ENCODE data around the gene CNOT1. TPM values are rescaled to one million over a fixed set of nuclear protein-coding genes. Genes with fewer than 3 reads are reported as not detected.
"Not testable (repeated sequence)": the region's sequence is repeated elsewhere in the genome, so short reads cannot be mapped to it uniquely, and the experiment has no call there.

Gene CNOT1
- polyA plus RNA-seq (ENCODE audit: insufficient read length in 10 of 10), result 100 to 1,000 TPM in 2 of 10 donors, 10 to 100 TPM in 8; 77.5 to 111 (median 90.8) TPM
- long read RNA-seq, donor 1, result 0 reads
- long read RNA-seq, donor 2, partial matches to known transcripts, result 0 of 3 reads
- long read RNA-seq, donor 2, other reads (novel, unspliced or antisense), result 0 of 3 reads
- long read RNA-seq, donor 3, result 0 reads
- long read RNA-seq, donor 4, partial matches to known transcripts, result 0 of 3 reads
- long read RNA-seq, donor 4, other reads (novel, unspliced or antisense), result 0 of 3 reads
- long read RNA-seq, donor 5, transcript CNOT1-221 (4 exons, 493 nt), result major isoform, 8 of 15 reads
- long read RNA-seq, donor 5, partial matches to known transcripts, result 5 of 15 reads
- long read RNA-seq, donor 5, other reads (novel, unspliced or antisense), result 0 of 15 reads
- long read RNA-seq, donor 6, partial matches to known transcripts, result 0 of 4 reads
- long read RNA-seq, donor 6, other reads (novel, unspliced or antisense), result 0 of 4 reads
- long read RNA-seq, donor 7, transcript CNOT1-221 (4 exons, 493 nt), result major isoform, 5 of 10 reads
- long read RNA-seq, donor 7, partial matches to known transcripts, result 5 of 10 reads
- long read RNA-seq, donor 7, other reads (novel, unspliced or antisense), result 0 of 10 reads
- long read RNA-seq, donor 8, result 0 reads
- long read RNA-seq, donor 9, result 0 reads

DNA sequence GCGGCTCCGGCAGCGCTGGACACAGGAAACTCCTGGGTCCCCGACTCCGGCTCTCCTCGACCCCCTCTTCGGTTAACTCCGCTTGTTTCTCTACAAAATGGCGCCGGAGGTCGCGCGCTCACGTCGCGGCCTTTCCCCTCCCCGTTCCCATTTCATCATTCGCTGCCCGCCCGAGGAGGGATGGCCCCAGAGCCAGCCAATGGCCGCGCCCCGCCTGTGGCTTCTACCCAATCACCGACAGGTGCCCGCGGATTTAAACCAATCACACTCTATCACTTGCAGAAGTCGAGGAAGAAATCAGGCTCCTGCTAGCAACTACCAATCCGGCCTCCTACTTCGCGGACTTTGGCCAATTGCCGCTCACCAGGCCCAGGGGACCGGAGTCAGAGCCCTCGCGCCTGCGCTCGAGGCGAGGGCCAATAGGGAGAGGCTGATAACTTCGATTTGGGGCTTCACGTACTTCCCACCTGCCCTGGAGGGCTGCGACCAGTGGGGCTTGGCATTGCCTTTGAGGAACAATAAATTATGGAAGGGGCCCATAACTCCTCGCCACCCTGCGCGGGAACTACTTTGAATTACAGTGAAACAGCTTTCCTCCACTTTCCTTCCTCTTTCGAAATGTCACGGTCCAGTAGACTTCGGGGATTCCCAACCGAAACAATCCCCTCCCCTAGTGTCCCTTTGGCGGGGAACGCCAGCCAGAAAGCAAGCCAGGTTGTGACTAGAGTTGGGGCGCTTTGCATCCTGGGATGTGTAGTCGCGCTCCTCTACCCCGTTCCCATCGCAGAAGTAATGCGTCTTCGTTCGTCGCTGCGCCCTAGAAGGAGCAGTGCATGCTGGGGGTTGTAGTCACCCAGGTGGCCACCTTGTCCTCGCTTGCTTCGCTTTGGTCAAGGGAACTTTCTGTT lies at the start of gene CNOT1:
Gene CNOT1, minus strand, starts transcription at position 94 of the 908 bp plus-strand sequence. CDS start 30,489 bp downstream, outside the sequence.
- DNase-seq, result peak; percentile 100

DNA sequence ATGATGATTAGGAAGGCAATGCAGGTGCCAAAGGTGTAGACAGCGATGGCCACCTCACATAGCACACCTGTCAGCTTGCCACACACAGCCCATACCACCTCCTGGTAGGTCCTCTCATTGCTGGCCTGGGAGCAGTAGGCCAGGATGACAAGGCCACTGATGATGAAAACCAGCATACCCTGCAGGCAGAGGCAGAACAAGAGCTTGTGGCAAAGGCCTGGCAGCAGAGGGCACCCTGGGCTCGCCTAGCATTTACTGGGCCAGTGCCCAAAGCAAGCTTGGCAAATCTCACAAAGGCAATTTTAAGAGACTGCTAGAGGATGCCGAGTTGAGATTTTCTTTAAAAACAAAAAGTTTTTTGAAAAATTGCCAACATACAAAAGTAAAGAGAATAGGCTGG lies 49.1 kb upstream of the CNOT1 start:
- DNase-seq, result no peak

DNA sequence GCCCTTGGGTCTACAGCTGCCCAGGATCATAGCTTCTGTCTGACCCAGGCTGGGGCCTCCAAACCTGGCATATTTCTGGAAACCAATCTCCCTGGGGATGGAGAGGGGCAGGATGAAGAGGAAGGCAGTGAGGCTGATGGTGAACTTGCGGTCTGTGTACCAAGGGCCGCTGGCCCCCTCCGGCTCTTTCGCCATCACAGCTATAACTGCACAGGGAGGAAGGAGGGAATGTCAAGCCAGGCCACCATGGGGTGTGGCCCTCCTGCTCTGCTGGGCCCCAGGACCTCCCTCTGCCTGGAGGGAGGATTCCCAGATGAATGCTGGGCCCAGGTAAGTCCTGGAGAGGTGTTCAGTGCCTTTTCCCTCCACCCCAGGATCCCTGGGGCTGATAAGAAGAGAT lies 48.6 kb upstream of the CNOT1 start:
- no peak for DNase-seq

DNA sequence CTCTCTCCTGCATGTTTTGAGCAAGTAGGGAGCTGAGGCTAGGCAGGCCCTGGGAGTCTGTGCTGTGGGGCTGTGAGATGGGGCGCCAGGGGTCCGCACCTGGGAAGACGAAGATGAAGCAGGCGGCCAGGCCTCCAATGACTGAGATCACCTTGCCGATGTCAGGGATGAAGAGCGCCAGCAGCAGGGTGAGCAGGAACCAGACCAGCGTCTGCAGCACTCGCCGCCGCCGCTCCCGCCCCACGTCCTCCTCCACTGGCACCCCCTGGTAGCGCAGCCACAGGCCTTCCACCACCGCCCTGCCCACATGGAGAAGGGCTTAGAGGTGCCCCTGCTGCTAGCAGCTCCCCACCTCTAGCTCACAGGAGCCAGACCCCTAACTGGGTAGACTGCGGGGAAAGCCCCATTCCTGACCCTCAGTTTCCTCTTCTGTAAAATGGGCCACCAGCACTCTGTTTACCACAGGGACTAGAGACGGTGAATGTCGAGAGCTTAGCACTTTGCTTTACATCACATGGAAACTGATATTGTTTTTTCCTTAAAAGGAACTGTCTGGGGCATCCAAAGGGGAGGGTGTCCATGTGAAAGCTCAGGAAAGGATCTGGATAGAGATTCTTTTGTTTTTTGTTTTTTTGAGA lies 41.4 kb upstream of the CNOT1 start:
- no peak for DNase-seq

DNA sequence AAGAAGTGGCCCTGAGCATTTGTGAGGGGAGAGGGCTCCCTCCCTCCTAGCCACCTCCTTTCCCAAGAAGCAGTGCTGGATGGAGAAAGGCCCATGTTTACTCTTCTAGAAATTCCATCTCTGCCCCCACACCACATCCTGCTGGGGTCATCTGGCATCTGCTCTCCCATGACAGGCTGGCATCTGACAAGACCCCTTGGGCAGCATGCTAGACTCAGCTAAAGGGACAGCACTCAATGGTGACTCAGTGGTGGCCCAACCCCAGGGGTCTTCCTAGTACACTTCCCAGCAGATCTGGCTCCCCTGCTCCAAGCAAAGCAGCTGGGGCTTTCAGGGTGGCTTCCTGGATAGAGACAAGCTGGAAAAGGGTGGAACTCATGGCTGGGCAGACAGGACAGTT lies 40.6 kb upstream of the CNOT1 start:
- no peak for DNase-seq

DNA sequence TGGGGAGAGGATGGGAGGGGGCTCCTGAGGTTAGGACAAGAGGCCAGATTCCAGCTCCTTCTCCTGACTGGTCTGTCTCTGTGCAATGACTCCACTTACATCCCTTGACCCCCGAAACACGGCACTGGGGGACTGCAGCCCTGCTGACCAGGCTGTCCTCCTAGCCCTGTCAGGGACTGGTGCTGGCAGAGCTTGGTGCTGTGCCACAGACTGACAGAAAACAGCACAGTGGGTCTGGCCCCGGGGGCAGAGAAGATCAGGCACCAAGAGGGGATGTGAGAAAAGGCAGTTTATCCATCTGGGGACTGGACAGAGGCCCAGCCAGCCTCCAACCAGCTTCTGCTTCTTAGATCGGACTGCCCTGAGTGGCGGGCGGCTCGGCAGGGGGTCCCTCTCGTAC lies 35.6 kb upstream of the CNOT1 start:
- no peak for DNase-seq

DNA sequence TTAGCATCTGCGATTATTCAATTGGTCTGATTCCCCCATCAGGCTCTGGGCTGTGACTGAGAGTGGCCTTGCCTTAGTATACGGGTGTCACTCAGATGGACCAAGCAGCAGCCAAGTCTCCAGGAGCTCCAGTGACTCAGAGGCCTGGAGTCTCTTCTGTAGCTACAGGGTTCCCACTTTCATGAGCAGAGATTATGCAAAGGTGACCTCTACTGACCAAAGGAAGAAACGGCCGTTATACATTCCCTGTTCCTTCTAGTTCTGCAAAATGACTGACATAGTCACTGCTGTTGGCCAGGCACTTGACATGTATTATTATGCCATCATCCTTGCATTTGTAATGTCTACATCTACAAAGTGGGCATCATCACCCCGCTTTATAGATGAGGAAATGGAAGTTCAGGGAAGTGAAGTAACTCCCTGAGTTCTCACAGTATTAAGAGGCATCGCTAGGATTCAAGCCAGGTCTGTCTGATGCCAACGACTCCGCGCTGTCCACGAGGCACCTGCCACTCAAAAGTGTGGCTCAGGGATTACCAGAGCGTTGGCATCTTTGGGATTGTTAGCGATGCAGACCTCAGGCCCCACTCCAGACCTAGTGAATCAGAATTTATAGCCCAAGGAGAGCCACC lies 31.7 kb upstream of the CNOT1 start:
- peak; percentile 69 to 81 (median 69) for DNase-seq

DNA sequence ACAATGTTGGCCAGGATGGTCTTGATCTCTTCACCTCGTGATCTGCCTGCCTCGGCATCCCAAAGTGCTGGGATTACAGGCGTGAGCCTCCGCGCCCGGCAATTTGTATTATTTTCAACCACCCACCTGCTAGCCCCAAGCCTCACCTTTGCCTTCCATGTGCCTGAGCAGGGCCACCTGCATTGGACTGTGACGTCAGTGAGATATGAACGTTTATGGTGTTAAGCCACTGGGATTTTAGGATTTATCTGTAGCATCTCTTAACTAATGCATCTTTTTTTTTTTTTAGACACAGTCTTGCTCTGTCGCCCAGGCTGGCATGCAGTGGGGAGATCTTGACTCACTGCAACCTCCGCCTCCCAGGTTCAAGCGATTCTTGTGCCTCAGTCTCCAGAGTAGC lies 30.3 kb upstream of the CNOT1 start:
- not testable (repeated sequence) for DNase-seq

DNA sequence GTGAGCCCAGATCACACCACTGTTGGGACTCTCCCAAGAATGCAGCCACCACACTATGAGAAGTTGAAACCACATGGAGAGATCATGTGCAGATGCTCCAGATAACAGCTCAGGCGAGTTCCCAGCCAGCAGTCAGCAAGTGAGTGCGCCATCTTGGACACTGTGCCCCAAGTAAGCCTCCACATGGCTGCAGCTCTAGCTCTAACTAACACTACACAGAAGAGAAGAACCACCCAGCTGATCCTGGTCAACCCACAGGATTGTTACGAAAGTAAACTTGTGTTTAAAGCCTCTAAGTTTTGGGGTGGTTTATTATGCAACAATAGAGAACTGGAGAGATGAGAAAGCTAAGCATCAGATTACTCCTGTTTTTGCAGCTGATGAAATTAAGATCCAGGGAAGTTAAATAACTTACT lies 29.2 kb upstream of the CNOT1 start:
- DNase-seq, result no peak

DNA sequence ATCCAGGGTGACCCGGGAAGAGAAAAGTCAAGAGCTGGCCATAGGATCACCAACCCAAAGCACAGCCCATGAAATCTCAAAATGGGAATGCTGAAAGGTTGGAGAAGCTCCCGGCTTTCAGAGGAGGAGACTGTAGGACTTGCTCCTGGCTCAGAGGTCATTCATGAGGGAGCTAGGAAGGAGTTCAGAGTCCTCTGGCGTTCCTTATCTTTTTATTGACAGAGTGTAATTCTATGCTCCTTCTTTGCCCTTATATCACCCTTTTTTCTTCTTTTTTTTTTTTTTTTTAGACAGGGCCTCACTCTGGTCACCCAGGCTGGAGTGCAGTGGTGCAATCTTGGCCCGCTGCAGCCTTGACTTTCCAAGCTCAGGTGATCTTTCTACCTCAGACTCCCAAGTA lies 27.3 kb upstream of the CNOT1 start:
- no peak for DNase-seq

DNA sequence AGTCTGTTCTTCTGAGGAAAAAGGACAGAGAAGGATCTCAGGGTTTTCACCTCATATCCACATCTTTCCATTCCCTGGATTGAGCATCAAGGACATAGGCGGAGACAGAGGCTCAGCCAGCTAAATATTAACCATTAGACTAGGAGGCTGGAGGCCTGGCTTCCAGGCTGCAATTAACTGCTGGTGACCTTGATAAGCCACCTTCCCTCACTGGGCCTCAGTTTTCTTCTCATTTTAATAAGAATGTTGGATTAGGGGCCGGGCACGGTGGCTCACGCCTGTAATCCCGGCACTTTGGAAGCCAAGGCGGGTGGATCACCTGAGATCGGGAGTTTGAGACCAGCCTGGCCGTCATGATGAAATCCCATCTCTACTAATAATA lies 25.6 kb upstream of the CNOT1 start:
- no peak for DNase-seq

DNA sequence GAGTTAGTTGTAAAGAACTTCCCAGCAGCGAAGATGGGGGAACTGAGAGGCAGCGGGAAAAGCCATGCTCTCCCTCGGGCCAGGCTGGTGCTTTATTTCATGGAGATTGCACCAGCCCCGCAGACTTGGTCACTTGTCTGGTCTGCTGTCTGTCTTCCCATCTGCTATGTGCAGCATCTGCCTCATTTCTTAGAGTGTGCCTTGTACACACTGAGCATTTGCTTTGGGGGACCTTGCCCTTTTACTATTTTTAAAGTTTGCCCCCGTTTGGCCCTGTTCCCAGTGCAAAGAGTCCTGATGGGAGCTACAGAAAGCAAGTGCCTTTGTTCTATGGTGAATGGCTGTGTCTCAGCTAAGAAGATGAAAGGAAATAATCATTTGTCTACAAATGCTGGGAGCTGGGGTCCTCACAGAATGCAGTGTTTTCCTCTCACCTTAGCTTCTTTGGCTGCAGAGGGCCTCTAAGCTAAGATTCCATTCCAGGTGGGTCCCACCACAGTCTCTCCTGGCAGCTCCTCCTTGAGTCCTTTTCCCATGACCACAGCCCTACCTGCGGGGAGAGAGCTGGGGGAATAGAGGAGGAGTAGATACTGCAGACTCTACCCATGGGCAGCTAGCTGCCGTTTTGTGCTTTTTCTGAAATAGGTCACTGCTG lies 25.1 kb upstream of the CNOT1 start:
- DNase-seq, result no peak

DNA sequence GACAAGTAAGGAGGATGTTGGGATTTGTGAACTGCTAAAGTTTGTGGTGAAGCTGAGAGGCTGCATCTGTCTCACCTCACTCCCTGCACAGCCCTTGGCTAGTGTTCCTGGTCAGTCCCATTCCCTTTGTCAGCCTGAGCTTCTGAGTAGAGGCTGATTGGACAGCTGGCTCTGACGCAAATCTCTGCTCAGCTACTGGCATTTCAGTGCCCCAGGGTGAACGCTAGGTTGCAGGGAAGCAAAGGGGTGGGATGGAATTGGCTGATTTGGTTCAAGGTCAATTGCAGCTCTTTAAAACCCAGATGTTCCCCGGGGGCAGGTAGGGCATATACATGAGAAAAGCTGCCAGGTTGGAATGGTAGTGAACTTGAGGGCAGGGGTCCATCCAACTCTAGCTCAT lies 23.1 kb upstream of the CNOT1 start:
- no peak for DNase-seq

DNA sequence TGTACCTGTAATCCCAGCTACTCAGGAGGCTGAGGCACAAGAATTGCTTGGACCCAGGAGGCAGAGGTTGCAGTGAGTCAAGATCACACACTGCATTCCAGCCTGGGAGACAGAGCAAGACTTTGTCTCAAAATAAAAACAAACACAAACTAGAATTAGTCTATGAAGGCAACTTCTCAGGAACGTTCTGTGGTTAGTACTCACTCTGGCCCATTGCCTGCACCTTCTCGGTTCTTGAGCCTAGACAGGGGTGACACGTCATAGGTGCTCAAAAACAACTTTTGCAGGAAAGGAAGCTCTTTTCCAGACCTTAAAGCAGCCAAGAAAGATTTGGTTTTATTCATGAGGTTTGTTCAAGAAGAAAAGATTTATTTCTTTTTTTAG lies 22.3 kb upstream of the CNOT1 start:
- no peak for DNase-seq

DNA sequence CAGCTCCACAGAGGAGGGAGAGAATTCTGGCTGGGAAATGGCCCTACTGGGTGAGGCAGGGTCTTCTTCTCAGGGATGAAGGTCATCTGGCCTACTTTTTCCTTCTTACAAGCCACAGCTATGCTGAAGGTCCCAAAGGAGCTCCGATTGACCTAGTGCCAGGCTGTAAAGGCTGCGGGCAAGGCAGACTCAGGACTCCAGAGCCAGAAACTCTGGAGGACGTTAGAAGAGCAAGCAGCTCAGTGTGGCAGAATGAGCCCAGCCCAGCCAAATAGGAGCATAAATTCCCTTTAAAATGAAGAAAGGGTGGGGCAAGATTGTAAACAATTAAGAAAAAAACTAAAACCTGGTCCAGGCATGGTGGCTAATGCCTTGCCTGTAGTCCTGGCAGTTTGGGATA lies 20.1 kb upstream of the CNOT1 start:
- DNase-seq, result no peak

DNA sequence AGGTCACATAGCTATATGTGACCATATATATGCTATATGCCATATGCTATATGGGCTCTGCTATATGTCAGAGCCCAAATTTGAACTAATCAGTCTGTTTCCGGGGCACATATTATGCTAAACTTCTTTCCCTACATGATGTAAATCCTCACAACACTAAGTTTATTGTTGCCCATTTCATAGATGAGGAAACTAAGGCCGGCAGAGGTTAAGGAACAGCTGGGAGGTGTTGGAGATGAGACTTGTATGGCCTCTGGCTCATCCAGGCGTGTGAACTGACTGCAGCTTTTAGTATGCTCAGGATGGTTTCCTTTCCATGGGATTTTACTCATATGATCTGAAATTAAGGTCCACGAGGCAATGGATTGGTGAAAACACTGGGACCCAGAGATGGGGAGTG lies 17.5 kb upstream of the CNOT1 start:
- no peak for DNase-seq

DNA sequence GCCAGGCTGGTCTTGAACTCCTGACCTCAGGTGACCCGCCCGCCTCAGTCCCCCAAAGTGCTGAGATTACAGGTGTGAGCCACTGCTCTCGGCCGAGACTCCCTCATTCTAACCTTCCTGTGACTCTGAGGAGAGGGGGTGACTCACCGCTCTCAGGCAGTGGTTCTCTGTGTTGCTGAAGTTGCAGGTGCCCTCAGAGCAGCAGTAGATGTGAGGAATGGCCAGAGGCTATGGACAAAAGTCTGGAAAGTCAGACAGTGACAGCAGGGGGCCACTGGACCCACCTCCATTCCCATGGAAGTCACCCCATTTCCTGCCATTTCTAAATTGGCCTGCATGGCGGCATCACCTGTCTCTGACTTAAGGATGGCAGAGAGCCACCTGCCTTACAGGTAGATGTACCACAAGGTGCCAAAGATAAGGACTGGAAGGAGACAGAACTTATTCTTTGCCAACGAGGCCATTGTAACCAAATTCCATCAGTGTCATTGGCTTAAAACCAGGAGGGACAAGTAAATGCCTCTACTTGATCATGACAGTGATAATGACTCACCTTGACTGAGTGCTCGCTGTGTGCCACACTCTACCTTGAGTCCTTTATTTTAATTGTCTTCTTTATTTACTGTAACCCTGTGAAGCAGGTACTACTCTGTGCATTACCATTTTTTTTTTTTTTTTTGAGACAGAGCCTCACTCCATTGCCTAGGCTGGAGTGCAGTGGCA lies 15.3 kb upstream of the CNOT1 start:
- DNase-seq, result no peak

DNA sequence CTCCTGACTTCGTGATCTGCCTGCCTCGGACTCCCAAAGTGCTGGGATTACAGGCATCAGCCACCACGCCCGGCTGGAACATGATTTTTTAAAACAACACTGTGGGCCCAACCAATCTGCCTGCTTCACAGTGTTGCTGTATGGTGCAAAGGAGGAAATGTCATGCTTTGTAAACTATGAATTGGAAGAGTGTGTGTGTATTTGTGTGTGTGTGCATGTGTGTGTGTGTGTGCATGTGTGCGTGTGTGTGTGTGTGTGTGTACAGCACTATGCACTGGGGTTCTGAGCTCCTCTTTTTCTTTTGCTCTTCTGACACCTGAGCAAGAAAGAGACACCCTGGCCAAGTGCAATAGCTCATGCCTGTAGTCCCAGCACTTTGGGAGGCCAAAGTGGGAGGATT lies 14.5 kb upstream of the CNOT1 start:
- DNase-seq, result no peak

DNA sequence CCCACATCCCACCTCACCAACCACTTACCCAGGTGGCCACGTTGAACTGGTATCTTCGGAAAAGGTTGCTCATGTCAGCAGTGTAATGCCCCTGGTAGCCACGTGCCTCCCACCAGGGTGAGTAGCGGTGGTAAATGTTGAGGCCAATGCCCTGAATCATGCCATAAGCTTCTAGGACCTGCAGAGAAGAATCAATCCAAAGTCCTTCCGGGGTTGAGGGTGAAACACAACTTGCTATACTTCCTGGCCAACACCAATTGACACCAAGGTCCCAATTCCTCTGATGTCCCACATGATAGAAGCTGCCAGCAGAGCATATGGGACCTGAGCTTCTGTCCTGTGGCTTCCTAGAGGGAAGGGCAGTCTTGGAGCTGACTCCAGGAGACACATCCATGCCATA lies 11.3 kb upstream of the CNOT1 start:
- DNase-seq, result no peak

DNA sequence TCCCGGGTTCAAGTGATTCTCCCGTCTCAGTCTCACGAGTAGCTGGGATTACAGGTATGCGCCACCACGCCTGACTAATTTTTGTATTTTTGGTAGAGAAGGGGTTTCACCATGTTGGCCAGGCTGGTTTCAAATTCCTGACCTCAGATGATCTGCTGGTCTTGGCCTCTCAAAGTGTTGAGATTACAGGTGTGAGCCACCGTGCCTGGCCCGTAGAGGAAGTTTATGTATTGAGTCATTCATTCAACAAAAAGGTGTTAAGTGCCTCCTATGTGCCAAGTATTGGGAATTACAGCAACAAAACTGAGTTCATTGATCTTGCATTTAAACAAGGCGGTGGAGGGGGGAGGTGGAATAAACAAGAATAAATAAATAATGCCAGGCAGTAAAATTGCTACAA lies 10.2 kb upstream of the CNOT1 start:
- no peak for DNase-seq
